ENCODE data around the gene NT5C2. TPM values are rescaled to one million over a fixed set of nuclear protein-coding genes. Genes with fewer than 3 reads are reported as not detected.
A peak's percentile ranks its signal among the peaks of the same experiment; 100 is the strongest.

NT5C2 gene
- total RNA-seq, 1 donor from 2014 or later, result 81.0 TPM

- peaks cover 42% of the 10 kb centered on the region for H3K36me3 Mint-ChIP-seq (ENCODE audit: low read depth)
- no peak for DNase-seq (ENCODE audit: low spot score)
Observed at GRCh38 chr10:103086261-103086660, 106.8 kb downstream of the NT5C2 start.

GRCh38 chr10:103083977-103084320 lies 109.1 kb downstream of the NT5C2 start:
- Mint-ChIP-seq H3K9me3 (ENCODE audit: low read depth) (no peaks in the 10 kb centered on the region), H3K27me3 (ENCODE audit: low read depth) (no peaks in the 10 kb centered on the region), H3K27ac (ENCODE audit: unreplicated experiment) (peak overlapping the region; percentile 34), H3K4me3 (ENCODE audit: unreplicated experiment) (no peak overlapping the region), H3K4me1 (ENCODE audit: low read depth) (peaks cover 45% of the 10 kb centered on the region), H3K36me3 (ENCODE audit: low read depth) (peaks cover 30% of the 10 kb centered on the region)
- DNase-seq (ENCODE audit: low spot score), result no peak
- TF ChIP-seq CTCF (IDR thresholded peaks at IDR 0.05), result no peak

More at GRCh38 chr10:103086261-103086660, 106.8 kb downstream of the NT5C2 start:
- Mint-ChIP-seq H3K27me3 (ENCODE audit: low read depth) (no peaks in the 10 kb centered on the region), H3K9me3 (ENCODE audit: low read depth) (no peaks in the 10 kb centered on the region), H3K27ac (ENCODE audit: unreplicated experiment) (peak overlapping the region; percentile 95), H3K4me3 (ENCODE audit: unreplicated experiment) (no peak overlapping the region), H3K4me1 (ENCODE audit: low read depth) (peaks cover 45% of the 10 kb centered on the region)
- TF ChIP-seq CTCF (IDR thresholded peaks at IDR 0.05), result no peak

- Mint-ChIP-seq H3K36me3 (ENCODE audit: low read depth) (peaks cover 29% of the 10 kb centered on the region), H3K9me3 (ENCODE audit: low read depth) (no peaks in the 10 kb centered on the region), H3K4me1 (ENCODE audit: low read depth) (peaks cover 45% of the 10 kb centered on the region), H3K27ac (ENCODE audit: unreplicated experiment) (peak overlapping the region; percentile 10), H3K4me3 (ENCODE audit: unreplicated experiment) (no peak overlapping the region), H3K27me3 (ENCODE audit: low read depth) (no peaks in the 10 kb centered on the region)
- TF ChIP-seq CTCF (IDR thresholded peaks at IDR 0.05), result no peak
- DNase-seq (ENCODE audit: low spot score), result no peak
Observed at GRCh38 chr10:103083266-103083976, 109.7 kb downstream of the NT5C2 start.

- peak overlapping the region; percentile 62 for H3K27ac Mint-ChIP-seq (ENCODE audit: unreplicated experiment)
- H3K36me3 Mint-ChIP-seq (ENCODE audit: low read depth), result peaks cover 30% of the 10 kb centered on the region
- peaks cover 42% of the 10 kb centered on the region for H3K4me1 Mint-ChIP-seq (ENCODE audit: low read depth)
- no peak for TF ChIP-seq CTCF (IDR thresholded peaks at IDR 0.05)
- no peaks in the 10 kb centered on the region for H3K27me3 Mint-ChIP-seq (ENCODE audit: low read depth)
- no peaks in the 10 kb centered on the region for H3K9me3 Mint-ChIP-seq (ENCODE audit: low read depth)
- DNase-seq (ENCODE audit: low spot score), result no peak
- H3K4me3 Mint-ChIP-seq (ENCODE audit: unreplicated experiment), result no peak overlapping the region
Observed at GRCh38 chr10:103082683-103083082, 110.4 kb downstream of the NT5C2 start.

- no peak for TF ChIP-seq CTCF (IDR thresholded peaks at IDR 0.05)
- peaks cover 30% of the 10 kb centered on the region for H3K4me1 Mint-ChIP-seq (ENCODE audit: low read depth)
- no peak overlapping the region for H3K4me3 Mint-ChIP-seq (ENCODE audit: unreplicated experiment)
- no peak for DNase-seq (ENCODE audit: low spot score)
- H3K27me3 Mint-ChIP-seq (ENCODE audit: low read depth), result no peaks in the 10 kb centered on the region
- peaks cover 43% of the 10 kb centered on the region for H3K36me3 Mint-ChIP-seq (ENCODE audit: low read depth)
- no peak overlapping the region for H3K27ac Mint-ChIP-seq (ENCODE audit: unreplicated experiment)
- H3K9me3 Mint-ChIP-seq (ENCODE audit: low read depth), result no peaks in the 10 kb centered on the region
Observed at GRCh38 chr10:103080891-103081581, 112.0 kb downstream of the NT5C2 start.

All from chondrocyte (in vitro differentiated cells).